Measurements from ENCODE around the gene PRM1. TPM values are rescaled to one million over a fixed set of nuclear protein-coding genes. Genes with fewer than 3 reads are reported as not detected.

The PRM1 gene
- total and polyA plus RNA-seq, 2 of the 13 experiments (the other 11 are each of a cell fraction or from before 2014, with no cell fraction given), result not detected

GRCh38 chr16:11280616-11281522 is at the start of gene PRM1 (continued):
- TF ChIP-seq ZNF770 (CRISPR knock-in tag; IDR thresholded peaks at IDR 0.05), result no peak
- no peak for TF ChIP-seq ZNF331 (CRISPR knock-in tag; IDR thresholded peaks at IDR 0.05)
- TF ChIP-seq ZNF737 (CRISPR knock-in tag; IDR thresholded peaks at IDR 0.05; ENCODE audit: borderline replicate concordance), result peak; percentile 55; the same call in 1 of the 2 replicates
- no peak for TF ChIP-seq ZFAT (CRISPR knock-in tag; conservative IDR thresholded peaks at IDR 0.05)
- TF ChIP-seq ZSCAN25 (CRISPR knock-in tag; IDR thresholded peaks at IDR 0.05), result no peak
- TF ChIP-seq SOX13 (IDR thresholded peaks at IDR 0.05), result no peak
- TF ChIP-seq SOX13 (CRISPR knock-in tag; conservative IDR thresholded peaks at IDR 0.05 in 1 of 2, IDR thresholded peaks at IDR 0.05 in 1 of 2), result no peak
- no peak for TF ChIP-seq NFE2 (CRISPR knock-in tag; IDR thresholded peaks at IDR 0.05)
- TF ChIP-seq ZNF777 (CRISPR knock-in tag; IDR thresholded peaks at IDR 0.05), result peak; percentile 20; the same call in 1 of the 2 replicates
- peak; percentile 60 for TF ChIP-seq ZNF883 (CRISPR knock-in tag; IDR thresholded peaks at IDR 0.05; ENCODE audit: not compliant biosample characterization)
- TF ChIP-seq ISL2 (CRISPR knock-in tag; IDR thresholded peaks at IDR 0.05), result no peak
- no peak for TF ChIP-seq SOX5 (CRISPR knock-in tag; IDR thresholded peaks at IDR 0.05; ENCODE audit: borderline replicate concordance)
- TF ChIP-seq, protein P1, sequence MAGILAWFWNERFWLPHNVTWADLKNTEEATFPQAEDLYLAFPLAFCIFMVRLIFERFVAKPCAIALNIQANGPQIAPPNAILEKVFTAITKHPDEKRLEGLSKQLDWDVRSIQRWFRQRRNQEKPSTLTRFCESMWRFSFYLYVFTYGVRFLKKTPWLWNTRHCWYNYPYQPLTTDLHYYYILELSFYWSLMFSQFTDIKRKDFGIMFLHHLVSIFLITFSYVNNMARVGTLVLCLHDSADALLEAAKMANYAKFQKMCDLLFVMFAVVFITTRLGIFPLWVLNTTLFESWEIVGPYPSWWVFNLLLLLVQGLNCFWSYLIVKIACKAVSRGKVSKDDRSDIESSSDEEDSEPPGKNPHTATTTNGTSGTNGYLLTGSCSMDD (CRISPR knock-in tag; IDR thresholded peaks at IDR 0.05), result no peak
- TF ChIP-seq, protein P2, sequence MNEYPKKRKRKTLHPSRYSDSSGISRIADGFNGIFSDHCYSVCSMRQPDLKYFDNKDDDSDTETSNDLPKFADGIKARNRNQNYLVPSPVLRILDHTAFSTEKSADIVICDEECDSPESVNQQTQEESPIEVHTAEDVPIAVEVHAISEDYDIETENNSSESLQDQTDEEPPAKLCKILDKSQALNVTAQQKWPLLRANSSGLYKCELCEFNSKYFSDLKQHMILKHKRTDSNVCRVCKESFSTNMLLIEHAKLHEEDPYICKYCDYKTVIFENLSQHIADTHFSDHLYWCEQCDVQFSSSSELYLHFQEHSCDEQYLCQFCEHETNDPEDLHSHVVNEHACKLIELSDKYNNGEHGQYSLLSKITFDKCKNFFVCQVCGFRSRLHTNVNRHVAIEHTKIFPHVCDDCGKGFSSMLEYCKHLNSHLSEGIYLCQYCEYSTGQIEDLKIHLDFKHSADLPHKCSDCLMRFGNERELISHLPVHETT (CRISPR knock-in tag; conservative IDR thresholded peaks at IDR 0.05), result no peak
- no peak for TF ChIP-seq HOMEZ (CRISPR knock-in tag; IDR thresholded peaks at IDR 0.05; ENCODE audit: low read depth)
- no peak for TF ChIP-seq ZNF660 (CRISPR knock-in tag; IDR thresholded peaks at IDR 0.05; ENCODE audit: borderline replicate concordance, low read depth)
- TF ChIP-seq, protein P3, sequence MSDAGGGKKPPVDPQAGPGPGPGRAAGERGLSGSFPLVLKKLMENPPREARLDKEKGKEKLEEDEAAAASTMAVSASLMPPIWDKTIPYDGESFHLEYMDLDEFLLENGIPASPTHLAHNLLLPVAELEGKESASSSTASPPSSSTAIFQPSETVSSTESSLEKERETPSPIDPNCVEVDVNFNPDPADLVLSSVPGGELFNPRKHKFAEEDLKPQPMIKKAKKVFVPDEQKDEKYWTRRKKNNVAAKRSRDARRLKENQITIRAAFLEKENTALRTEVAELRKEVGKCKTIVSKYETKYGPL (CRISPR knock-in tag; IDR thresholded peaks at IDR 0.05), result no peak
- no peak for TF ChIP-seq ZNF709 (CRISPR knock-in tag; IDR thresholded peaks at IDR 0.05)
- no peak for TF ChIP-seq ONECUT2 (CRISPR knock-in tag; IDR thresholded peaks at IDR 0.05)
- no peak; the same call in 1 of the 2 replicates for TF ChIP-seq ZNF598 (CRISPR knock-in tag; IDR thresholded peaks at IDR 0.05; ENCODE audit: borderline replicate concordance)
- peak; percentile 94 for TF ChIP-seq SRF (IDR thresholded peaks at IDR 0.05; ENCODE audit: low read depth, low read length)
- no peak for TF ChIP-seq SMAD9 (CRISPR knock-in tag; IDR thresholded peaks at IDR 0.05)
- no peak for TF ChIP-seq SNAPC5 (CRISPR knock-in tag; IDR thresholded peaks at IDR 0.05; ENCODE audit: borderline replicate concordance)
- TF ChIP-seq RBM22 (optimal IDR thresholded peaks at IDR 0.05; ENCODE audit: low read length), result no peak
